Effector memory CD4-positive, alpha-beta T cell (primary cell): ENCODE results near the gene ATP6V0A4.
"Not testable (repeated sequence)": the region's sequence is repeated elsewhere in the genome, so short reads cannot be mapped to it uniquely, and the experiment has no call there.

Experiments used
- DNase-seq, 3 donors: peaks; one replicate each; pipeline ENCODE4 v3.0.0-alpha.2; 2020
- H3K27ac ChIP-seq: 2 replicates; pipeline ENCODE4 v1.7.0; 2013; ENCODE audit warnings: mild to moderate bottlenecking, low read length, moderate library complexity; ENCODE audit not compliant: insufficient read depth, poor library complexity, severe bottlenecking
- H3K27me3 ChIP-seq: replicated peaks from 2 replicates; pipeline ENCODE4 v1.7.0; 2013; ENCODE audit warnings: mild to moderate bottlenecking, low read length; ENCODE audit not compliant: insufficient read depth, control insufficient read depth, poor library complexity, severe bottlenecking
- H3K36me3 ChIP-seq: 2 replicates; pipeline ENCODE4 v1.7.0; 2013; ENCODE audit warnings: mild to moderate bottlenecking, low read length, moderate library complexity; ENCODE audit not compliant: control insufficient read depth, insufficient read depth
- H3K4me1 ChIP-seq: 2 replicates; pipeline ENCODE4 v1.7.0; 2013; ENCODE audit warnings: low read length, mild to moderate bottlenecking; ENCODE audit not compliant: control insufficient read depth, insufficient read depth, poor library complexity, severe bottlenecking
- H3K4me3 ChIP-seq: 2 replicates; pipeline ENCODE4 v1.7.0; 2013; ENCODE audit warnings: low read length, low read depth, mild to moderate bottlenecking; ENCODE audit not compliant: insufficient read depth, poor library complexity, severe bottlenecking
- H3K9me3 ChIP-seq: 2 replicates; pipeline ENCODE4 v1.7.0; 2013; ENCODE audit warnings: mild to moderate bottlenecking, low read length, moderate library complexity; ENCODE audit not compliant: control insufficient read depth

The ATP6V0A4 gene

GRCh38 chr7:138829335-138829734 lies 31.3 kb upstream of the ATP6V0A4 start:
- H3K4me1 ChIP-seq: no peaks in the 10 kb centered on the region
- no peak overlapping the region for H3K4me3 ChIP-seq
- H3K27ac ChIP-seq: no peak overlapping the region
- no peaks in the 10 kb centered on the region for H3K9me3 ChIP-seq
- no peak for DNase-seq
- H3K36me3 ChIP-seq: no peaks in the 10 kb centered on the region
- peaks cover under 1% of the 10 kb centered on the region for H3K27me3 ChIP-seq

- Histone ChIP-seq H3K9me3 (no peaks in the 10 kb centered on the region), H3K27me3 (no peaks in the 10 kb centered on the region), H3K4me1 (no peaks in the 10 kb centered on the region), H3K4me3 (no peak overlapping the region), H3K27ac (no peak overlapping the region), H3K36me3 (no peaks in the 10 kb centered on the region)
- DNase-seq: no peak
Measured at GRCh38 chr7:138828302-138828701, 30.3 kb upstream of the ATP6V0A4 start.

- Histone ChIP-seq H3K36me3 (no peaks in the 10 kb centered on the region), H3K27me3 (no peaks in the 10 kb centered on the region), H3K4me3 (no peak overlapping the region), H3K9me3 (no peaks in the 10 kb centered on the region), H3K27ac (no peak overlapping the region), H3K4me1 (no peaks in the 10 kb centered on the region)
- no peak for DNase-seq
Measured at GRCh38 chr7:138825049-138825721, 27.2 kb upstream of the ATP6V0A4 start.

- DNase-seq: no peak
- Histone ChIP-seq H3K4me3 (no peak overlapping the region), H3K27me3 (no peaks in the 10 kb centered on the region), H3K36me3 (no peaks in the 10 kb centered on the region), H3K4me1 (no peaks in the 10 kb centered on the region), H3K9me3 (no peaks in the 10 kb centered on the region), H3K27ac (no peak overlapping the region)
Measured at GRCh38 chr7:138822867-138823535, 25.0 kb upstream of the ATP6V0A4 start.

- Histone ChIP-seq H3K4me3 (no peak overlapping the region), H3K9me3 (no peaks in the 10 kb centered on the region), H3K27me3 (no peaks in the 10 kb centered on the region), H3K4me1 (no peaks in the 10 kb centered on the region), H3K36me3 (no peaks in the 10 kb centered on the region), H3K27ac (no peak overlapping the region)
- no peak for DNase-seq
Measured at GRCh38 chr7:138821912-138822311, 23.9 kb upstream of the ATP6V0A4 start.

GRCh38 chr7:138819625-138820024 lies 21.6 kb upstream of the ATP6V0A4 start:
- Histone ChIP-seq H3K27ac (no peak overlapping the region), H3K9me3 (no peaks in the 10 kb centered on the region), H3K4me3 (no peak overlapping the region), H3K36me3 (no peaks in the 10 kb centered on the region), H3K4me1 (no peaks in the 10 kb centered on the region), H3K27me3 (no peaks in the 10 kb centered on the region)
- DNase-seq: no peak

- H3K36me3 ChIP-seq: no peaks in the 10 kb centered on the region
- H3K4me3 ChIP-seq: no peak overlapping the region
- no peak overlapping the region for H3K27ac ChIP-seq
- no peaks in the 10 kb centered on the region for H3K9me3 ChIP-seq
- H3K27me3 ChIP-seq: no peaks in the 10 kb centered on the region
- DNase-seq: no peak
- no peaks in the 10 kb centered on the region for H3K4me1 ChIP-seq
Measured at GRCh38 chr7:138816650-138817049, 18.7 kb upstream of the ATP6V0A4 start.

GRCh38 chr7:138814816-138815332 lies 16.9 kb upstream of the ATP6V0A4 start:
- no peak for DNase-seq
- Histone ChIP-seq H3K9me3 (no peaks in the 10 kb centered on the region), H3K4me1 (no peaks in the 10 kb centered on the region), H3K27me3 (no peaks in the 10 kb centered on the region), H3K27ac (no peak overlapping the region), H3K36me3 (no peaks in the 10 kb centered on the region), H3K4me3 (no peak overlapping the region)

- H3K4me3 ChIP-seq: no peak overlapping the region
- no peaks in the 10 kb centered on the region for H3K36me3 ChIP-seq
- H3K27me3 ChIP-seq: no peaks in the 10 kb centered on the region
- H3K27ac ChIP-seq: no peak overlapping the region
- H3K9me3 ChIP-seq: no peaks in the 10 kb centered on the region
- no peaks in the 10 kb centered on the region for H3K4me1 ChIP-seq
- DNase-seq: no peak
Measured at GRCh38 chr7:138813945-138814344, 15.9 kb upstream of the ATP6V0A4 start.

- not testable (repeated sequence) for H3K36me3 ChIP-seq, H3K9me3 ChIP-seq, H3K27me3 ChIP-seq, H3K4me3 ChIP-seq, H3K4me1 ChIP-seq, H3K27ac ChIP-seq, DNase-seq
Measured at GRCh38 chr7:138811327-138811726, 13.3 kb upstream of the ATP6V0A4 start.
